SU-DHL-6 (cell line): Measurements from ENCODE around the gene ADAMTS17.

Experiments used
- H2AFZ ChIP-seq: fragments of 200-600 bp; sonication (generic); 2 replicates; pipeline ENCODE4 v1.6.1; 2014; ENCODE audit warnings: low read depth, mild to moderate bottlenecking, moderate library complexity, mixed read lengths, antibody characterized with exemption, low read length; ENCODE audit not compliant: severe bottlenecking
- H3F3A ChIP-seq: fragments of 200-600 bp; shearing (Covaris generic); 2 replicates; pipeline ENCODE4 v1.6.0; 2016; ENCODE audit warnings: antibody characterized with exemption, mild to moderate bottlenecking; ENCODE audit not compliant: insufficient read depth
- H3K27ac ChIP-seq: fragments of 200-600 bp; sonication (generic); 2 replicates; pipeline ENCODE4 v1.5.1; 2016; ENCODE audit warnings: low read depth, mild to moderate bottlenecking, low read length, moderate library complexity, mixed read lengths
- H3K27me3 ChIP-seq: fragments of 200-600 bp; sonication (generic), shearing (Covaris generic); 2 replicates; pipeline ENCODE4 v1.6.0; 2014; ENCODE audit warnings: mild to moderate bottlenecking, low read length
- H3K36me3 ChIP-seq: fragments of 200-600 bp; sonication (generic); 2 replicates; pipeline ENCODE4 v1.6.1; 2014; ENCODE audit warnings: mild to moderate bottlenecking, low read length, mixed read lengths
- H3K4me2 ChIP-seq: fragments of 300-600, 200-600 bp; shearing (Covaris generic), sonication (generic); 2 replicates; pipeline ENCODE4 v1.6.0; 2014; ENCODE audit warnings: low read length, low read depth, mild to moderate bottlenecking; ENCODE audit not compliant: poor library complexity, severe bottlenecking
- H3K4me3 ChIP-seq: fragments of 200-600 bp; sonication (generic); 2 replicates; pipeline ENCODE4 v1.5.1; 2014; ENCODE audit warnings: antibody characterized with exemption, low read length, mild to moderate bottlenecking, mixed read lengths; ENCODE audit not compliant: insufficient read depth, poor library complexity, severe bottlenecking
- H3K79me2 ChIP-seq: fragments of 200-600 bp; sonication (generic); 2 replicates; pipeline ENCODE4 v1.6.1; 2014; ENCODE audit warnings: mild to moderate bottlenecking, low read length, moderate library complexity; ENCODE audit not compliant: insufficient read depth
- H3K9ac ChIP-seq: fragments of 200-600 bp; sonication (generic); 2 replicates; pipeline ENCODE4 v1.7.0; 2014; ENCODE audit warnings: mild to moderate bottlenecking, low read length
- H3K9me2 ChIP-seq: fragments of 200-600 bp; sonication (generic); replicated peaks from 2 replicates; pipeline ENCODE4 v1.6.1; 2014; ENCODE audit warnings: low read length; ENCODE audit not compliant: insufficient read depth
- H3K9me3 ChIP-seq: fragments of 200-600 bp; sonication (generic); 2 replicates; pipeline ENCODE4 v1.6.1; 2014; ENCODE audit warnings: low read length, mixed read lengths; ENCODE audit not compliant: insufficient read depth
- H4K20me1 ChIP-seq: fragments of 200-600 bp; sonication (generic); 2 replicates; pipeline ENCODE4 v1.6.1; 2014; ENCODE audit warnings: low read depth, mild to moderate bottlenecking, antibody characterized with exemption, low read length, moderate library complexity, mixed read lengths
- EZH2phosphoT487 ChIP-seq: fragments of 200-600 bp; sonication (generic), shearing (Covaris generic); conservative IDR thresholded peaks from 2 replicates; pipeline ENCODE4 v1.6.1; 2018; ENCODE audit warnings: mild to moderate bottlenecking, antibody characterized with exemption, low read length, moderate library complexity, mixed read lengths
- TF ChIP-seq, protein P1 (sequence below): fragments of 200-600 bp; sonication (generic); IDR thresholded peaks from one replicate; pipeline ENCODE4 v1.5.1; 2017; ENCODE audit warnings: antibody characterized with exemption, mild to moderate bottlenecking, low read length, moderate library complexity; ENCODE audit not compliant: insufficient read depth, poor library complexity, severe bottlenecking

The ADAMTS17 gene

DNA sequence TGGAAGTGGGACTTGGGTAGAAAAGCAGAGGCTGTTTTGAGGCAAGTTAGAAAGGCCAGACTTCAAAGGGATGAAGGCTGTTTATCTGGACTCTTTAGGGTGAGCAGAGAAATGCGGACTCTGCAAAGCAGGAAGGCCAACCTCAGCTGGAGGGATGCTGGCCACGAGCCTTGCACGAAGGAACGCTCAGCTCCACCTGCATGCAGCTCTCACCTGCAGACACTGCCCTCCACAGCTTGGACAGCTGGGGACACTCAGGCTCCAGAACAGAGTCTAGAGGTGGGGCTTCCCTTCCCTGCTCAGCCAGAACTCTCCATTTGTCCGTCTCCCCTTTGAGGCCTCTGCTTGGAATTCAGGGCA, 229.7 kb downstream of the ADAMTS17 start:
- Histone ChIP-seq H3K27me3 (no peaks in the 10 kb centered on the region), H3K79me2 (no peaks in the 10 kb centered on the region), H3K36me3 (no peaks in the 10 kb centered on the region), H4K20me1 (no peaks in the 10 kb centered on the region), H3F3A (no peaks in the 10 kb centered on the region), H3K4me3 (no peak overlapping the region), H3K9ac (no peak overlapping the region), H2AFZ (no peak overlapping the region), H3K9me3 (no peaks in the 10 kb centered on the region), H3K9me2 (no peaks in the 10 kb centered on the region), H3K27ac (no peak overlapping the region), H3K4me2 (no peak overlapping the region)
- TF ChIP-seq, protein P1, sequence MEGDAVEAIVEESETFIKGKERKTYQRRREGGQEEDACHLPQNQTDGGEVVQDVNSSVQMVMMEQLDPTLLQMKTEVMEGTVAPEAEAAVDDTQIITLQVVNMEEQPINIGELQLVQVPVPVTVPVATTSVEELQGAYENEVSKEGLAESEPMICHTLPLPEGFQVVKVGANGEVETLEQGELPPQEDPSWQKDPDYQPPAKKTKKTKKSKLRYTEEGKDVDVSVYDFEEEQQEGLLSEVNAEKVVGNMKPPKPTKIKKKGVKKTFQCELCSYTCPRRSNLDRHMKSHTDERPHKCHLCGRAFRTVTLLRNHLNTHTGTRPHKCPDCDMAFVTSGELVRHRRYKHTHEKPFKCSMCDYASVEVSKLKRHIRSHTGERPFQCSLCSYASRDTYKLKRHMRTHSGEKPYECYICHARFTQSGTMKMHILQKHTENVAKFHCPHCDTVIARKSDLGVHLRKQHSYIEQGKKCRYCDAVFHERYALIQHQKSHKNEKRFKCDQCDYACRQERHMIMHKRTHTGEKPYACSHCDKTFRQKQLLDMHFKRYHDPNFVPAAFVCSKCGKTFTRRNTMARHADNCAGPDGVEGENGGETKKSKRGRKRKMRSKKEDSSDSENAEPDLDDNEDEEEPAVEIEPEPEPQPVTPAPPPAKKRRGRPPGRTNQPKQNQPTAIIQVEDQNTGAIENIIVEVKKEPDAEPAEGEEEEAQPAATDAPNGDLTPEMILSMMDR, result no peak
- TF ChIP-seq EZH2phosphoT487, result no peak

DNA sequence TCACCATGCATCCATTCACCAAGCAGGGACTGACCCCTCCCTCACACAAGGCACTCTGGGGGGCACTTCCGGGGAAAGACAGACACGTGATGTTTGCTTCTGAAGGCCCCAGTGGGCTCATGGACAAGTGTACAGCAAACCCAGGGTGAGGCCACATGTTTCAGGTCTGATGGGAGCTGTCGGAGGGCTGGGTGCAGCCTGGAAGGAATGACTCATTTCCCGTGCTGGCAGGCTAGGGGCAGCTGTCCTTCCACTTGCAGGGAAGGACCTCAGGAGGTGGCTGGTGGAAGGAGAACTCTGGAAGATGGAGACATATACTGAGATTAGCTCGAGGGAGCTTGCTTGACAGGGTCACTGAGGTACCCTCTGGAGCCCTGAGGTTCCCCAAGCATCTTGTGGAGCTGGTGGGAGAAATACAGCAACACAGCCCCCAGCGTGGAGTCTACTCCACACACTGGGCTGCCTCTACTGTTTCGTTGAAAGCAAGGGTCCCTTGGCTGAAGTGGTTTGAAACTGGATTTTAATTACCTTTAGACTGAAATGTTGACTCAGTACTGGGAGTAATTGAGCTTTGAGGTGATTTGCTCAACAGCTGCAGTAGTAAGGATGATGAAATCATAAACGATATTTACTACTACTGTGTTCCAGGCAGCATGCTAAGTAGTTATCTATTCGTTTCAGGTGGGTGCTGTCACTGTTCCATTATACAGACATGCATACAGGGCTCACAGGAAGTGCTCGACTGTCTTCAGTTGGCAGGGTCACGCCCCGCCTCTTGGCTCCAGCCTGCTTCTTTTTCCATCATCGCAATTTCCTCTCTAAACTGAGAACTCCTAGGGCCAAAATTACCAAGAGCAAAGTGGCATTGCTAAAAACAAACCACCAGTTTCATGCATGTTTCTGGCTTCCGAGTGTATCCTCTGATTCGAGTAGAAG, 230.4 kb downstream of the ADAMTS17 start:
- Histone ChIP-seq H3K27me3 (no peaks in the 10 kb centered on the region), H3K9ac (no peak overlapping the region), H3K9me3 (no peaks in the 10 kb centered on the region), H3K79me2 (no peaks in the 10 kb centered on the region), H3K4me3 (no peak overlapping the region), H3K4me2 (no peak overlapping the region), H3K9me2 (no peaks in the 10 kb centered on the region), H2AFZ (no peak overlapping the region), H3K27ac (no peak overlapping the region), H3K36me3 (no peaks in the 10 kb centered on the region), H3F3A (no peaks in the 10 kb centered on the region), H4K20me1 (no peaks in the 10 kb centered on the region)
- TF ChIP-seq EZH2phosphoT487, result no peak
- TF ChIP-seq, protein P1, result no peak

DNA sequence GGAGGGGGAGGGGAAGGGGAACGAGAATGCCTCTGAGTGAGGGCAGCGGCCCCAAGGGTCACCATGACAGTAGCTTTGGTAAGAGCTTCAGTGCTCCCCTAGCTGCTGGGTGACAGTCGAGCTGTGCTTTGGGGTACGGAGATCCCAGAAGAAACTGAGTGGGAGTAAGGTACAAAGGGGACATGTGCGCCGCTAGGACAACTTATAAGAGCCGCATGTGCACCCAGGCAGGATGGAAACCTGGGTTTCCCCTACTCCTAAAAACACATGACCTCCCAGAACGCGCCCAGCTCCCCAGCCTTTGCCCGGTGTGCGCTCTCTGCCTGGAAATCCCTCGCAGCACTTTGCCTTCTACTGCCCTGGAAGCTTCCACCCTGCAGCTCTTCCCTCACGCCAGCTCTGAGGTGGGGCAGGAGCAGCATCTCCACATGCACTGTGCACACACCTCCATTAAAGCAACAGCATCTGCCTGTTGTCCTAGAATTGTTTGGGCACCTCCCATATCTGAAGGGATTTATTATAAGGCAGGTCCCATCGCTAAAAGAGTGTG, 232.2 kb downstream of the ADAMTS17 start:
- Histone ChIP-seq H3K9ac (no peak overlapping the region), H3K4me3 (no peak overlapping the region), H2AFZ (no peak overlapping the region), H3K36me3 (no peaks in the 10 kb centered on the region), H3K4me2 (no peak overlapping the region), H3K79me2 (no peaks in the 10 kb centered on the region), H3F3A (no peaks in the 10 kb centered on the region), H3K9me3 (no peaks in the 10 kb centered on the region), H3K27ac (no peak overlapping the region), H4K20me1 (no peaks in the 10 kb centered on the region), H3K27me3 (no peaks in the 10 kb centered on the region), H3K9me2 (no peaks in the 10 kb centered on the region)
- no peak for TF ChIP-seq EZH2phosphoT487
- TF ChIP-seq, protein P1, result no peak
